DOHH2 (cell line): ENCODE measurements around the gene NCAN.

ENCODE experiments used
- H3F3A ChIP-seq: fragments of 200-600 bp; sonication (generic), shearing (Covaris generic); 2 replicates; pipeline ENCODE4 v1.6.0; 2016; ENCODE audit warnings: antibody characterized with exemption, mild to moderate bottlenecking; ENCODE audit not compliant: control insufficient read depth, insufficient read depth
- H3K27ac ChIP-seq: fragments of 200-600 bp; sonication (generic); 2 replicates; pipeline ENCODE4 v1.5.1; 2014; ENCODE audit warnings: low read depth, mild to moderate bottlenecking, low read length, moderate library complexity
- H3K27me3 ChIP-seq: fragments of 200-600 bp; sonication (generic); 2 replicates; pipeline ENCODE4 v1.6.1; 2014; ENCODE audit warnings: mild to moderate bottlenecking, low read length, mixed read lengths; ENCODE audit not compliant: control insufficient read depth
- H3K36me3 ChIP-seq: fragments of 200-600 bp; sonication (generic); 2 replicates; pipeline ENCODE4 v1.6.1; 2014; ENCODE audit warnings: mild to moderate bottlenecking, low read length, moderate library complexity, mixed read lengths; ENCODE audit not compliant: control insufficient read depth
- H3K4me1 ChIP-seq: fragments of 200-600 bp; sonication (generic); 2 replicates; pipeline ENCODE4 v1.6.1; 2014; ENCODE audit warnings: mild to moderate bottlenecking, low read length, mixed read lengths; ENCODE audit not compliant: control insufficient read depth
- H3K4me2 ChIP-seq: fragments of 200-600 bp; sonication (generic); 2 replicates; pipeline ENCODE4 v1.6.0; 2014; ENCODE audit warnings: mild to moderate bottlenecking, low read length, moderate library complexity
- H3K4me3 ChIP-seq: fragments of 200-600 bp; sonication (generic); 2 replicates; pipeline ENCODE4 v1.5.1; 2014; ENCODE audit warnings: mild to moderate bottlenecking, low read length, mixed read lengths
- H3K79me2 ChIP-seq: fragments of 200-600 bp; sonication (generic); 2 replicates; pipeline ENCODE4 v1.6.1; 2014; ENCODE audit warnings: mild to moderate bottlenecking, low read length, mixed read lengths; ENCODE audit not compliant: control insufficient read depth
- H3K9me2 ChIP-seq: fragments of 200-600 bp; sonication (generic); replicated peaks from 2 replicates; pipeline ENCODE4 v1.6.1; 2014; ENCODE audit warnings: mild to moderate bottlenecking, low read length, mixed read lengths; ENCODE audit not compliant: control insufficient read depth
- H3K9me3 ChIP-seq: fragments of 200-600 bp; sonication (generic); 2 replicates; pipeline ENCODE4 v1.6.1; 2014; ENCODE audit warnings: antibody characterized with exemption, low read length, mixed read lengths; ENCODE audit not compliant: control insufficient read depth, insufficient read depth
- H4K20me1 ChIP-seq: fragments of 200-600 bp; sonication (generic); 2 replicates; pipeline ENCODE4 v1.6.0; 2014; ENCODE audit warnings: low read depth, mild to moderate bottlenecking, antibody characterized with exemption, low read length, moderate library complexity; ENCODE audit not compliant: control insufficient read depth, insufficient read depth
- CTCF ChIP-seq: fragments of 200-600 bp; sonication (generic); IDR thresholded peaks from one replicate; pipeline ENCODE4 v1.5.1; 2014; ENCODE audit warnings: antibody characterized with exemption, mild to moderate bottlenecking, low read depth, low read length; ENCODE audit not compliant: poor library complexity, severe bottlenecking
- EZH2phosphoT487 ChIP-seq: fragments of 200-600 bp; sonication (generic); IDR thresholded peaks from 2 replicates; pipeline ENCODE4 v1.6.1; 2017; ENCODE audit warnings: borderline replicate concordance, mild to moderate bottlenecking, antibody characterized with exemption, low read length, moderate library complexity, mixed read lengths

The NCAN gene

GRCh38 chr19:19296953-19297689 is 85.4 kb downstream of the NCAN start:
- no peaks in the 10 kb centered on the region for H3K9me2 ChIP-seq
- H3K4me1 ChIP-seq: no peaks in the 10 kb centered on the region
- H3K9me3 ChIP-seq: no peaks in the 10 kb centered on the region
- TF ChIP-seq EZH2phosphoT487 (no peak), CTCF (no peak)
- peaks cover 42% of the 10 kb centered on the region for H3K36me3 ChIP-seq
- no peaks in the 10 kb centered on the region for H4K20me1 ChIP-seq
- H3K27me3 ChIP-seq: no peaks in the 10 kb centered on the region
- no peak overlapping the region for H3K4me2 ChIP-seq
- no peak overlapping the region for H3K27ac ChIP-seq
- H3K79me2 ChIP-seq: no peaks in the 10 kb centered on the region
- H3K4me3 ChIP-seq: no peak overlapping the region
- no peaks in the 10 kb centered on the region for H3F3A ChIP-seq

DNA sequence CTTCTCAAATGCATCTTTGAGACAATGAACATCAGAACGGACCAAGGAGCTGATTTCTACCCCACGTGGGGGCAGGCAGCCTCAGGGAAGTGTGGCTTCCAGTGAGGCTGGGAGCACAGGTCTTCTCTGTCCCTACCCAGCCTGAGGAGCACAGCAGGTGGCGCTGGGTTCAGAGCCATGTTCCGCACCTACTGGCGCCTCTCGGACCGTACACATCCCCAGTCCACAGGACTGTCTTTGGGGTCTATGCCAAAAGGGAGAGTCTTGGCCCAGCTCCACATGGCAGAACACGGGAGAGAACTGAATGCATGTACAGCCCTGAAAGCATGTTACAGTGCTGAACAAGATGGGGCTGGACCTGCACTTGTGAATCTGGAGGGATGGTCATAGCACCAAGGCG is 86.0 kb downstream of the NCAN start:
- TF ChIP-seq EZH2phosphoT487: no peak
- TF ChIP-seq CTCF: no peak
- H3K9me2 ChIP-seq: no peaks in the 10 kb centered on the region

GRCh38 chr19:19300613-19301012 is 88.9 kb downstream of the NCAN start:
- no peak for TF ChIP-seq EZH2phosphoT487
- TF ChIP-seq CTCF: no peak
- no peaks in the 10 kb centered on the region for H3K4me1 ChIP-seq
- H3K79me2 ChIP-seq: no peaks in the 10 kb centered on the region
- H3F3A ChIP-seq: no peaks in the 10 kb centered on the region
- H3K27ac ChIP-seq: no peak overlapping the region
- no peak overlapping the region for H3K4me3 ChIP-seq
- H3K36me3 ChIP-seq: peaks cover 42% of the 10 kb centered on the region
- H3K9me2 ChIP-seq: no peaks in the 10 kb centered on the region
- H3K9me3 ChIP-seq: no peaks in the 10 kb centered on the region
- H4K20me1 ChIP-seq: no peaks in the 10 kb centered on the region
- no peaks in the 10 kb centered on the region for H3K27me3 ChIP-seq
- H3K4me2 ChIP-seq: no peak overlapping the region

More for the DNA sequence above, 86.0 kb downstream of the NCAN start:
- no peak overlapping the region for H3K27ac ChIP-seq
- no peak overlapping the region for H3K4me3 ChIP-seq
- no peaks in the 10 kb centered on the region for H3F3A ChIP-seq
- H3K4me2 ChIP-seq: no peak overlapping the region
- no peaks in the 10 kb centered on the region for H3K4me1 ChIP-seq
- H3K79me2 ChIP-seq: no peaks in the 10 kb centered on the region
- H3K36me3 ChIP-seq: peaks cover 41% of the 10 kb centered on the region
- no peaks in the 10 kb centered on the region for H4K20me1 ChIP-seq
- no peaks in the 10 kb centered on the region for H3K9me3 ChIP-seq
- no peaks in the 10 kb centered on the region for H3K27me3 ChIP-seq
